B cell (primary cell): Measurements from ENCODE around the gene CEP85L. TPM values are rescaled to one million over a fixed set of nuclear protein-coding genes. Genes with fewer than 3 reads are reported as not detected.

ENCODE experiments used
- ATAC-seq: fragments of 200-7000 bp; cut with Tn5 transposase; one replicate; pipeline ENCODE4 v1.10.0; 2021; ENCODE audit warnings: low read depth, mild to moderate bottlenecking, moderate number of reproducible peaks, moderate library complexity
- CTCF ChIA-PET: fragments of 350-600 bp; sonication (Branson Sonifier 250); formaldehyde crosslinking; loops from one replicate; lab custom pipeline; 2021; ENCODE audit warnings: antibody characterized with exemption, inconsistent platforms; lab: Charles Lee
- POLR2A ChIA-PET: fragments of 350-600 bp; sonication (Branson Sonifier 250); formaldehyde crosslinking; loops from one replicate; lab custom pipeline; 2021; ENCODE audit warnings: antibody characterized with exemption; lab: Charles Lee
- DNase-seq: peaks from one replicate; pipeline ENCODE4 v3.0.0; 2013
- H2AFZ ChIP-seq: 2 replicates; pipeline ENCODE4 v1.6.1; 2012; ENCODE audit warnings: mild to moderate bottlenecking, low read depth, low read length; ENCODE audit not compliant: insufficient read depth, poor library complexity, severe bottlenecking
- H3K27ac ChIP-seq, 2 donors: 1 replicate in 1 of 2; 2 replicates in 1 of 2; pipeline ENCODE4 v1.5.1; 2012 to 2013; ENCODE audit warnings: low read length in 2 of 2, mild to moderate bottlenecking in 2 of 2, moderate library complexity in 1 of 2
- H3K27me3 ChIP-seq, 4 experiments: fragments of 200-600 bp in 1 of 4; sonication (generic) in 1 of 4; replicated peaks in 1 of 4; 1 replicate in 2 of 4; 2 replicates in 2 of 4; pipeline versions ENCODE4 v1.6.1 to v1.7.0; 2013 to 2016; ENCODE audit warnings: low read length in 3 of 4, mild to moderate bottlenecking in 2 of 4, mixed read lengths in 1 of 4, moderate library complexity in 1 of 4; ENCODE audit not compliant: insufficient read depth in 4 of 4, control insufficient read depth in 3 of 4; ENCODE audit errors: control extremely low read depth in 1 of 4
- H3K36me3 ChIP-seq, 2 experiments: replicated peaks in 1 of 2; 1 replicate in 1 of 2; 2 replicates in 1 of 2; pipeline versions ENCODE4 v1.6.1 to v1.7.1; 2013; ENCODE audit warnings: low read length in 1 of 2; ENCODE audit not compliant: insufficient read depth in 2 of 2, control insufficient read depth in 1 of 2; ENCODE audit errors: control extremely low read depth in 1 of 2, extremely low read depth in 1 of 2
- H3K4me1 ChIP-seq, 2 donors: fragments of 200-600 bp in 1 of 2; sonication (generic) in 1 of 2; 1 replicate in 1 of 2; 2 replicates in 1 of 2; pipeline versions ENCODE4 v1.5.1 to v1.6.1; 2013 to 2017; ENCODE audit warnings: low read length in 2 of 2; ENCODE audit not compliant: control insufficient read depth in 2 of 2, insufficient read depth in 2 of 2
- H3K4me2 ChIP-seq: replicated peaks from 2 replicates; pipeline ENCODE3; 2012; ENCODE audit warnings: mild to moderate bottlenecking, low read depth, low read length; ENCODE audit not compliant: poor library complexity, severe bottlenecking
- H3K4me3 ChIP-seq, 5 experiments: fragments of 200-600 bp in 1 of 5; sonication (generic) in 1 of 5; 1 replicate in 3 of 5; 2 replicates in 2 of 5; pipeline versions ENCODE4 v1.5.1 to v1.7.0; 2011 to 2016; ENCODE audit warnings: low read length in 4 of 5, mild to moderate bottlenecking in 4 of 5, low read depth in 2 of 5, control low read depth in 1 of 5, moderate library complexity in 1 of 5; ENCODE audit not compliant: insufficient read depth in 1 of 5; ENCODE audit errors: control extremely low read depth in 1 of 5, extremely low read depth in 1 of 5
- H3K79me2 ChIP-seq: fragments of 200-600 bp; sonication (generic); one replicate; pipeline ENCODE4 v1.6.0; 2016; ENCODE audit warnings: low read length; ENCODE audit not compliant: control insufficient read depth, insufficient read depth
- H3K9ac ChIP-seq: fragments of 200-600 bp; sonication (generic); 2 replicates; pipeline ENCODE4 v1.6.1; 2017; ENCODE audit warnings: mild to moderate bottlenecking, low read length, moderate library complexity
- H3K9me3 ChIP-seq, 3 donors: one replicate each; pipeline versions ENCODE4 v1.6.1 to v1.7.1; 2013; ENCODE audit warnings: low read length in 2 of 3; ENCODE audit not compliant: control insufficient read depth in 2 of 3, insufficient read depth in 1 of 3; ENCODE audit errors: control extremely low read depth in 1 of 3
- H4K20me1 ChIP-seq: 2 replicates; pipeline ENCODE4 v1.6.0; 2012; ENCODE audit warnings: mild to moderate bottlenecking, low read length; ENCODE audit not compliant: insufficient read depth, control insufficient read depth, poor library complexity, severe bottlenecking
- H3K27ac Mint-ChIP-seq: one replicate; pipeline ENCODE4 v1.8.0; 2021; ENCODE audit warnings: mixed read lengths
- H3K27me3 Mint-ChIP-seq: one replicate; pipeline ENCODE4 v1.8.0; 2021; ENCODE audit warnings: mixed read lengths
- H3K4me1 Mint-ChIP-seq: one replicate; pipeline ENCODE4 v1.8.0; 2021; ENCODE audit warnings: mixed read lengths
- H3K4me3 Mint-ChIP-seq: one replicate; pipeline ENCODE4 v1.8.0; 2021; ENCODE audit warnings: mixed read lengths
- H3K9me3 Mint-ChIP-seq: one replicate; pipeline ENCODE4 v1.8.0; 2022; ENCODE audit warnings: mixed read lengths; ENCODE audit not compliant: insufficient read depth
- CTCF ChIP-seq: fragments of 200-600 bp; IDR thresholded peaks from one replicate; pipeline ENCODE4 v1.8.0; 2022; ENCODE audit warnings: antibody characterized with exemption, mild to moderate bottlenecking
- EZH2 ChIP-seq: IDR thresholded peaks from 2 replicates; pipeline ENCODE4 v1.6.1; 2012; ENCODE audit warnings: borderline replicate concordance, low read depth, mild to moderate bottlenecking, moderate library complexity, low read length; ENCODE audit not compliant: insufficient read depth, poor library complexity, severe bottlenecking
- WGBS: methylation state at CpG from one replicate; pipeline ENCODE4 v1.1.5; 2013; ENCODE audit warnings: missing lambda C conversion rate; ENCODE audit not compliant: insufficient coverage; 5-methylcytosine and 5-hydroxymethylcytosine counted together
- intact Hi-C: fragments of 100-400 bp; cut with micrococcal nuclease; formaldehyde crosslinking; loops from one replicate; pipeline ENCODE4 v1.10.0; 2022
- polyA plus RNA-seq: library from polyadenylated mRNA; depleted of rRNA; stranded (reverse); fragments of >200 nt; gene quantifications from 2 replicates; pipeline ENCODE4 v1.2.3, GENCODE V29; 2012
- total RNA-seq, 2 donors: library from RNA; stranded (reverse); fragments of 120-200 nt in 1 of 2; gene quantifications; 1 replicate in 1 of 2; 2 replicates in 1 of 2; pipeline versions ENCODE4 v1.2.3 to v1.2.4, GENCODE V29; 2013 to 2022

The CEP85L gene
- total and polyA plus RNA-seq, 2 donors (not counting 1 experiment from before 2014, with no cell fraction given) = 7.6 to 32.1 TPM

GRCh38 chr6:118618676-118619377, 32.6 kb downstream of the CEP85L start:
- Mint-ChIP-seq H3K4me3 (no peak overlapping the region), H3K27ac (peak overlapping the region; percentile 38), H3K4me1 (peaks cover 21% of the 10 kb centered on the region), H3K27me3 (no peaks in the 10 kb centered on the region), H3K9me3 (no peaks in the 10 kb centered on the region)
- Histone ChIP-seq H3K4me3 (no peak overlapping the region), H3K27ac (no peak overlapping the region), H3K27me3 (no peaks in the 10 kb centered on the region), H3K9me3 (no peaks in the 10 kb centered on the region), H4K20me1 (no peaks in the 10 kb centered on the region), H2AFZ (peak overlapping the region; percentile 24), H3K4me1 (peaks cover 0 to 9% of the 10 kb centered on the region in 2 donors), H3K79me2 (peaks cover 21% of the 10 kb centered on the region), H3K36me3 (peaks cover 0 to 2% of the 10 kb centered on the region in 2 experiments), H3K4me2 (no peak overlapping the region), H3K9ac (no peak overlapping the region)
- intact Hi-C loops = loop anchor here (1.0 to 2.0 kb wide), 2 partner anchors 54 to 336 kb away; no protein-coding TSS in a partner anchor
- CTCF ChIA-PET = interaction anchor here (0.6 to 2.8 kb wide), 6 partner anchors 13 to 645 kb away, joined by 3 to 14 read pairs (median 4); no protein-coding TSS in a partner anchor
- DNase-seq (peak; percentile 63), ATAC-seq (peak; percentile 91)
- POLR2A ChIA-PET = no interaction called here
- WGBS = 29% methylated on average over 11 of the region's 15 CpGs
- TF ChIP-seq EZH2 (no peak), CTCF (peak; percentile 89)

- no peak for ATAC-seq
- H4K20me1 ChIP-seq = no peaks in the 10 kb centered on the region
- no peak overlapping the region for H3K9ac ChIP-seq
- peaks cover 0 to 5% (median 0%) of the 10 kb centered on the region in 3 donors for H3K9me3 ChIP-seq
- peaks cover 33% of the 10 kb centered on the region for H3K79me2 ChIP-seq
- no peaks in the 10 kb centered on the region for H3K27me3 ChIP-seq
- Mint-ChIP-seq H3K4me3 (no peak overlapping the region), H3K27me3 (no peaks in the 10 kb centered on the region), H3K27ac (no peak overlapping the region), H3K9me3 (no peaks in the 10 kb centered on the region), H3K4me1 (peaks cover 23% of the 10 kb centered on the region)
- POLR2A ChIA-PET = no interaction called here
- no peak overlapping the region for H3K4me2 ChIP-seq
- TF ChIP-seq CTCF (no peak), EZH2 (no peak)
- H3K4me1 ChIP-seq = peaks cover 0 to 9% of the 10 kb centered on the region in 2 donors
- H3K36me3 ChIP-seq = no peaks in the 10 kb centered on the region
- 65% methylated on average over 11 of the region's 11 CpGs for WGBS
- CTCF ChIA-PET = interaction anchor here (0.7 to 2.9 kb wide), 4 partner anchors 9 to 1279 kb away, joined by 3 to 17 read pairs (median 4); no protein-coding TSS in a partner anchor
- H3K4me3 ChIP-seq = no peak overlapping the region
- H2AFZ ChIP-seq = no peak overlapping the region
- intact Hi-C loops = no loop called here
- H3K27ac ChIP-seq = no peak overlapping the region
- DNase-seq = no peak
These were observed 34.0 kb downstream of the CEP85L start for GRCh38 chr6:118617417-118617816.
